ENCODE measurements around the gene PTPRJ.
A peak's percentile ranks its signal among the peaks of the same experiment; 100 is the strongest.

Gene PTPRJ

DNA sequence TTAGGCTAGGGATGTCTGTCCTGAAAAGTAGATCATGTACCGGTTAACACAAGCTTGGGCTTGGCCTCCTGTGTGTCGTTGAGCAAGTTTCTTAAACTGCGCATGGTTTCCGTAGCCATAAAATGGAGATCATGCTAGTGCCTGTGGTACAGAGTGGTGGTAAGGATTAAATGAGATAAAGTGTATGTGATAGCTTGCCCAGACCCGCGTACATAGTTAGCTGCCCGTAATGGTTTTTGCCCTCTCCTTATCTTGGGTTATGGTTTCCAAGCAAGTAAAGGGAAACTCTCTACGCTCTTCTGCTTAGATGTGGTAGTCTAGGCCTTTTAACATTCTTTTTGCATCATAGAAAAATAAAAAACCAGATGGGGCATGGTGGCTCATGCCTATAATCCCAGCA, 11.0 kb upstream of the PTPRJ start:
- no peak for DNase-seq

- no peak for DNase-seq
These were observed 8.9 kb upstream of the PTPRJ start for GRCh38 chr11:47971501-47971900.

DNA sequence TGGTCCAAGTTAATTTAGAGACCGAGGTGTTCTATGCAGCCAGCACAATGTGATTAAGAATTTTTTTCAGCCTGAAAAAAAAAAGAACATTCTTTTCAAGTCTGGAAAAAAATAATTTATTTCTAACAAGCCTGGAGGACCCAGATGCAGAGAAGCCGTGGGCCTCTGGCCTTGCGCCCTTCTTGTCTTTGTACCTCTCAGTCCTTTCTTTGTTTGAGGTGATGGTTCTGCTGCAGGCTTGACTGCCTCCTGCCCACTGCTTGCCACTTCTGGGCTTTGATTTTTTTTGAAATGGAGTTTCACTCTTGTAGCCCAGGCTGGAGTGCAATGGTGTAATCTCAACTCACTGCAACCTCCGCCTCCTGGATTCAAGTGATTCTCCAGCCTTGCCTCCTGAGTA, 7.2 kb upstream of the PTPRJ start:
- DNase-seq, result no peak

- DNase-seq, result no peak
These were observed 3.4 kb upstream of the PTPRJ start for GRCh38 chr11:47976931-47977330.

DNA sequence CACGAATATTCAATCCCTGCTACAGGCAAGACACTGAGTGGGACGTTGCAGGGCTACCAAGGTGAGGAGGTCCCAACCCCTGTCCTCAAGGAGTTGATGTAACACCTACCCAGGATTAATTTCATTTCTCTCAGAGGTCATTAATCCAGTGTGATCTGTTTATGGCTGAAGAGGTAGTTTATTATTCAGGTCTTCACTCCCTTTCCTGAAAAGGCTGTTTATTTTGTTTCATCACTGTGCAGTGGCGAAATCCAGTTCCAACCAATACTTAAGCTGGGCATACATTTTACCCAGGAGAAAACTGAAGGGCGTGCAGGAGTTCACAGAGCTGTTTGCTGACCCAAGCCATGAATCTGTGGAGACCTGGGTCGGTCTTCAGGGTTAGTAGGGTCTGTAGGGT, 2.7 kb upstream of the PTPRJ start:
- no peak for DNase-seq

DNA sequence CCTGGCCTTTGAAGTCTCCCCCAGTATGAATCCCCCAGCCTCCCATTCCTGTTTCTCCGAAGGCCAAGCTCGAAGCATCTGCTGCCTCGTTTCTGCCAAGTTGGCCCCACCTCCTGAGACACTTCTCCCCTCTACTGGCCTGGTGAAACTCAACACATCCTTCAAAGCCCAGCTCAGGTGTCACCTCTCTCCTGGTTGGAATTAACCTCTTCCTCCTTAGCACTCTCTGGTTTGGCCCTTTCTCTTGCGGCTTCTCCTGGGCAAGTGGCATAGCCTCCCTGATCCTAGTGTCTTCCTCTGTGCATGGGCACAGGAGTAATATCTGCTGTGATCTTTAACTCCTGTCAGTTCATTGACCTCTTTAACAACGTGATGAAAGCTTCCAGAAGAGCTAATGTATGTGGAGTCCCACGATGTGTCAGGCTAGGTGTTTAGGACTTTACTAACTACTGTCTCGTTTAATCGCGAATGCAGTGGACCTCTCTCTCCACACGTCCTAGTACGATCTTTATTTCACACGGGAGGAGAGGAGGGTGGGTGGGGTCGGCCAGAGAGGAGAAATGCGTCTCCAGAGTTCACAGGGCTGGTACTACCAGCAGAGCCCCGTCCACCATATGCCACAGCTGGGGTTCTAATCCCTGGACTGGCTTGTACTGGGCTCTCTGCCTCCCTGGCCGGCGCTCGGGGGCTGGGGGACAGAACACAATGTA, 826 bp upstream of the PTPRJ start:
- no peak for DNase-seq

DNA sequence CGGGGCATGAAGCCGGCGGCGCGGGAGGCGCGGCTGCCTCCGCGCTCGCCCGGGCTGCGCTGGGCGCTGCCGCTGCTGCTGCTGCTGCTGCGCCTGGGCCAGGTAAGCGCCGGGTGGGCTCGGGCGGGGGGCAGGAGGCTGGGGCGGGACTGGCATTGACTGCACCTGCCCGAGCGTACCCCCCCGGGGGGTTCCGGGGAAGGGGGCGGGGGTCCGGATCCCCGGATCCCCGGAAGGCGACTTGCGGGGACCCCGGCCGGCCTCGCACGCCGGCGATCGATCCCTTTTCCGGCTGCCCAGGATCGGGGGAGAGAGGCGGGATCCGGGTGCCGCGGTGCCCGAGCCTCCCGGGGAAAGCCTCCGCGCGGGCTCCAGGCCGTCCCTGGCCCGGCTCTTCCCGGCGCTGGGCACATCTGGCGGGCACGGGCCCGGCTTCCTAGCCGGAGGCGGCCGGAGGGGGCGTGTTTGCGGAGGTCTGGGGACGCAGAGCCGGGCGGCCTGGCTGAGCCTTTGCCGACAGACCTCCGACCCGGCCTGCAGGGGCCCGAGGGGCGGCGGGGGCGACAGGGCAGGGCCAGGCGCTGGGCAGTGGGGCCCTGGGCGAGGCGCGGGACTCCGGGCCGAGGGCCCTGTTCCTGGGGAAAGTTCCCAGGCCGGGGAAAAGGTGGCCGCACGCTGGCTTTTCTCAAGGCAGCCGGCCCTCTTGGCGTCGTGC, 705 bp downstream of the PTPRJ start:
- DNase-seq, result no peak

- DNase-seq, result no peak
These were observed 1.5 kb downstream of the PTPRJ start for GRCh38 chr11:47981667-47982404.

- DNase-seq, result peak; percentile 64
These were observed 2.3 kb downstream of the PTPRJ start for GRCh38 chr11:47982616-47983015.

GRCh38 chr11:47983464-47984397, 3.4 kb downstream of the PTPRJ start:
- DNase-seq, result peak in 1 of 2 experiments; percentile 13

DNA sequence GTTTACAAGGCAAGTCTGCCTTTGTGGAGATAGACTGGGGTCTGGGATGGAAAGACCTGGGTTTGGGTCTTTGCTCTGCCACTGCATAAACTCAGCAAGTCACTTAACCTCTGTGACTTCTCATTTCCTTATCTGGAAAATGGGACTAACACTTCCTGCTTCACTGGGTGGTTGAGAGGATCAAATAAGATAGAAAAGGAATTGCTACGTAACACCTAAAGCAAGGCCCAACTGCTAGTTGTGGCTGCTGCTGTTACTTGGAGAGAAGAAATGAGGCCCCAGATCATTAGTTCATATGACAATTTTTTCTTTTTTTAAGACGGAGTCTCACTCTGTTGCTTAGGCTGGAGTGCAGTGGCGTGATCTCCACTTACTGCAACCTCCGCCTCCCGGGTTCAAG, 5.9 kb downstream of the PTPRJ start:
- DNase-seq, result no peak

DNA sequence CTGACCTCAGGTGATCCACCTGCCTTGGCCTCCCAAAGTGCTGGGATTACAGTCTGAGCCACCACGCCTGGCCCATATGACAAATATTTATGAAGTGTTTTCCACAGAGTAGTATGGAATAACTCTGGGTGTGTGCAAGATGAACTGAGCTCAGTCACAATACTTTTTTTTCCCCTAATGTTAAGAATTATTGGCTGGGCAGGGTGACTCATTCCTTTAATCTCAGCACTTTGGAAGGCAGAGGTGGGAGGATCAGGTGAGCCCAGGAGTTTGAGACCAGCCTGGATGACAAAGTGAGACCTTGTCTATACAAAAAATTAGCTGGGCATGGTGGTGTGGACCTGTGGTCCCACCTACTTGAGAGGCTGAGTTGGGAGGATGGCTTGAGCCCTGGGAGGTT, 6.4 kb downstream of the PTPRJ start:
- DNase-seq, result no peak

GRCh38 chr11:47987310-47987709, 7.0 kb downstream of the PTPRJ start:
- no peak for DNase-seq

- no peak for DNase-seq
These were observed 7.4 kb downstream of the PTPRJ start for GRCh38 chr11:47987781-47988180.

GRCh38 chr11:47989779-47990178, 9.4 kb downstream of the PTPRJ start:
- DNase-seq, result no peak

- DNase-seq, result no peak
These were observed 11.0 kb downstream of the PTPRJ start for GRCh38 chr11:47991266-47991830.

- DNase-seq, result no peak
These were observed 11.5 kb downstream of the PTPRJ start for GRCh38 chr11:47991894-47992293.

DNA sequence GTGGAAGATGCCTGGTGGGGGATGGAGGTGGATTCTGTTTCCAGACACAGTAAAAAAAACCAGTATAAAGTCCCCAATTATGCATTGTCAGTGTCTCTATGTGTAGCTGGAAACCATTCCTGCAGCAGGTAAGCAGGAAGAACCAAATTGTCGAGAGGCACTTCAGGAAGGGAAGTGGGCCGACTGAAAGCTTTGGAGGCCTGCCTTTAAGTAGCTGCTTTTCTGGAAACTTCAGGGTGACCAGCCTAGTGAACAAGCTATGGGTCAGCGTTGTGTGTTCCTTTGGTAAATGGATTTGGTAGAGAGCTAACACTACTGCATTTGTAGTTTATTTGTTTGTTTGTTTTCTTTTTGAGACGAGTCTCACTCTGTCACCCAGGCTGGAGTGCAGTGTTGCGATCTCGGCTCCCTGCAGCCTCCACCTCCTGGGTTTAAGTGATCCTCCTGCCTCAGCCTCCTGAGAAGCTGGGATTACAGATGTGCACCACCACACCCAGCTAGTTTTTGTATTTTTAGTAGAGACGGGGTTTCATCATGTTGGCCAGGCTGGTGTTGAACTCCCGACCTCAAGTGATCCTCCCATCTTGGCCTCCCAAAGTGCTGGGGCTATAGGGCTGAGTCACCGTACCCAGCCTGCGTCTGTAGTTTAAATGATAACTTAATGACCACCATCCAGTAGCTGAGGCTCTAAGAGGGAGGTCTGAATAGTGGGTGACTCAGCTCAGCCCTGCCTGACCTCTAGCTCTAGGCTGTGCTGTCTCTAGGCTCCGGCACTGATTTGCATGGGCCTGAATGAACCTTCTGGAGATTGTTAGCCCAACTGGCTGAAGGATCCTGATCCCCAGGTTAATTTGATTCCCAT, 12.8 kb downstream of the PTPRJ start:
- DNase-seq, result no peak

DNA sequence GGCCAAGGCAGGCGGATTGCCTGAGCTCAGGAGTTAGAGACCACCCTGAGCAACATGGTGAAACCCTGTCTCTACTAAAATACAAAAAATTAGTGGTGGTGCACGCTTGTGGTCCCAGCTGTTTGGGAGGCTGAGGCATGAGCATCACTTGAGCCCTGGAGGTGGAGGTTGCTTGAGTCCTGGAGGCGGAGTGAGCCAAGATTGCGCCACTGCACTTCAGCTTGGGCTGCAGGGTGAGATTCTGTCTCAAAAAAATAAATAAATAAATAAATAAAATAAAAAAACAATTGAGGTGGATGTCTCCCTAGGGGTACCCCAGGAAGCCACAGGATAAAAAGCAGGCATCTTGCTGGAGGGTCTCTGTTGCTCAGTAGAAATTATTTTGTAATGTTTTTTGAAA, 14.1 kb downstream of the PTPRJ start:
- no peak for DNase-seq

DNA sequence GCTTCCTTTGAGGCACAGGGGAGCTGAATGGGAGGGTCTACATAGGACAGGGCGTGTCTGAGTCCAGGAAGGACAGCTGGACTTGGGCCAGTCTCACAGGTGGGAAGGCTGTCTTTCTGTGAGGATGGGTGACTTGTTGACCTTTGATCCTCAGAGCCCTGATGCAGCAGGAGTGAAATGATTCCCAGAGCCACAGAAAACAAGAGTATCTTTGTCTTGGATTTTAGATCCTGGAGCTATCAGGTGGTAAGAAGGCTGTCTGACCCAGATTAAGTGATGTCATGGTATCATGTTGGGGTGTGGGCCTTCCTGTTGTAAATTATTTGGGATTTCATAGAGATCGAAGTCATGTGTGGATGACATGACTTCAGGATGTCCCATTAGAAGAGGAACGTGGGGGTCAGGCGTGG, 15.0 kb downstream of the PTPRJ start:
- DNase-seq, result no peak

Measured in Kasumi-1 (cell line).